GM19023 (cell line): ENCODE data around the gene DMD.
"Not testable (repeated sequence)": the region's sequence is repeated elsewhere in the genome, so short reads cannot be mapped to it uniquely, and the experiment has no call there.

Experiments
- ATAC-seq: cut with Tn5 transposase; IDR thresholded peaks from one replicate; pipeline ENCODE4 v1.9.1; 2021; ENCODE audit warnings: mild to moderate bottlenecking, moderate library complexity; ENCODE audit not compliant: unreplicated experiment

DMD gene

DNA sequence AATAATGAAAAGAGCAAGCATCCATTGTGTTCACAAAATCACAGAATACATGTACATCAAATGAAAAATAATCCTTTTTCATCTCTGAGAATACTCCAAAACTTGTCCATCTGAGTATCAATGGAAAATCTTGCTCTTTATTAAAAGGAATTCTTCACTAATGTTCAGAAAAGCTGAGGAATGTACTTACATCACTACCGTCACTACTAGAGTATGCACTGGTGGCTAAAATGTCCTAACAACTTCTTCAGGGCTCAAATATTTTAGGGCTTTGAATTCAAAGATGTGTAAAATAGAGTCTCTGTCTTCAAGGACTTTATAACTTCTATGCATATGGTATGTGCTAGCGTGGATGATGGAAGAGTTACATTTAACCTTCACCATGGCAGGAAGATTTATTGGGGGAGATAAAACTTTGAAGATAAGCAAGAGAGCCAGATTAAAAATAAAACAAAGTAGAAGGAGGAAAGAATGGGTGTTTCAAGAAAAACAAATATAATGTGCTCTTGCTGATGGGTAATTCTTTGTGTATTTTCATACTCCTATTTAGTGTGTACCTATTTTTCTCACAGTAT is 55.1 kb downstream of the DMD start:
- no peak for ATAC-seq

DNA sequence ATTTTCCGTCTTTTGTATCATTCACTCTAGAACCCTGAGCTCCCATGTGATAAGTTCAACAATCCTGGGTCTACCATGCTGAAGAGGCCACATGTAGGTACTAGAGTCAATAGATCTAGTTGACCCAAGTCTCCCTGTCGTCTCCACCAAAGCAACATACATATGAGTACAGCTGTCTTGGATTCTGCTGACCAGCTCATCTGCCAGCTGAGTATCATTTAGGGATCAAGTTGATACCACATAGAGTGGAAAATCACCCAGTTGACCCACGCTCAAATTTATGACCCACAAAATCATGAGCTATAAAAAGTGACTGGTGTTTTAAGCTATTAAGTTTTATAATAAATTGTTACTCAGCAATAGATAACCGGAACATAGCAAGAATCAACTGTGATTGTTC is 61.8 kb downstream of the DMD start:
- no peak for ATAC-seq

DNA sequence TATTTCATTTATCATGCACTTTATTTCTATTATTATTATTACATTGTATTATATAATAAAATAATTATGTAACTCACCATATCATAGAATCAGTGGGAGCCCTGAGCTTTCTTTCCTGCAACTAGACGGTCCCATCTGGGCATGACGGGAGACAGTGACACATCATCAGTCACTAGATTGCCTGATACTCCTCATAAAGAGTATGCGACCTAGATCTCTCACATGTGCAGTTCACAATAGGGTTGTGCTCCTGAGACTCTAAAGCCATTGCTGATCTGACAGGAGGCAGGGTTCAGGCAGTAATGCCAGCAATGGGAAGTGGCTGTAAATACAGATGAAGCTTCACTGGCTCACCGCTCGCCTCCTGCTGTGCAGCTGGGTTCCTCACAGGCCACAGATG is 62.3 kb downstream of the DMD start:
- no peak for ATAC-seq

- no peak for ATAC-seq
Measured at GRCh38 chrX:33142331-33142730, 69.0 kb downstream of the DMD start.

- no peak for ATAC-seq
Measured at GRCh38 chrX:33138677-33139249, 72.6 kb downstream of the DMD start.

- ATAC-seq = no peak
Measured at GRCh38 chrX:33134164-33134563, 77.2 kb downstream of the DMD start.

- no peak for ATAC-seq
Measured at GRCh38 chrX:33133320-33133719, 78.0 kb downstream of the DMD start.

DNA sequence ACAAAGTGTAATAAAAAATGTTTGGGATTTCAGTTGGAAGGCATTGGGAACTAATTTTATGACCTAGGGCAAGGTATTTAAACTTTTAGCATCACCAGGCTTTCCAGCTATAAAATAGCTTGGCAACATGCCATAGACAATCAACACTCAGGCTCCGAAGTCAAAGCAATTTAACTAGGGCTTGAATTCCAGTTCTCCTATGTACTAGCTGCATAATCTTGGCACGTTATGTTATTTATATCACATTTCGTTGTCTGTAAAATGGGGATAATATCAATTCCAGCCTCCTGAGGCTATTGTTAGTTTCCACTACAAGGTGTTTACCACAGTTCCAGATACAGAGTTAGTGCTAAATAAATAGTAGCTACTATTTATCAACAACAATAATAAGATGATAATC is 78.8 kb downstream of the DMD start:
- no peak for ATAC-seq

DNA sequence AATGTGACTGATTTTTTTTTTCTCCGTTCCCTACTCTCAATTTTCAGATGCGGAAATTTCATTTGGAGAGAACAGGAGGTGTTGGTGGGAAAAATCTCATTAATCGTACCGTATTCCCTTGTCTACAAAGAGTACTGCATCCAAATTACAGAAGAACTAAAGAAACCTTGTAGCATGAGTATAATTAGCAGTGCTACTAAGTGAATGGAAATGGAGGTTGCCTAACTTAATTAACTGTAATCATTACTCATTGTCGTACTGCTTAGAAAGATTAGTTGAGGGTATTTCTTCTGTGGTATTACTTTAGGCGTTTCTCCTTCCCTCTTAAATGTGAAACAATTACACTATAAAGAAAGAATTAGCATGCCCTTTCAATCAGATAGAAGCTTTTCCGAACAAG is 81.7 kb downstream of the DMD start:
- no peak for ATAC-seq

GRCh38 chrX:33128048-33128805 is 83.1 kb downstream of the DMD start:
- no peak for ATAC-seq

DNA sequence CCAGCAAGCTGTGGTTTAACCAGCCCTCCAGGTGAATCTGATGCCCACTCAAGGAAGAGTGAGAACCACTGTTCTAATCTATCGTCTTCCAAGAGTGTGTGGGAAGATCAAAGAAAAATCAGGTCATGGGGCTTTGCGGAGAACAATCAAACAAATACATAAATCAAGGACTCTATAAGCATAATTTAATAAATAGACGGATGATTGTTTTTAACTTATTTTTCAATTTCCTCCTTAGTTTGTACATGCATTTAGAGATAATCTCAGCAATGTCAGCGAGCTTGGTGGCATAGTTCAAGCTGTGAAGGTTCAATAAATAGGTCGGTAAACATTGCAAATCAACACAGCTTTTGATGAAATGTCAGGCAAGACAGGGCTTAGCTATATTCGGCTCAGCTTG is 84.9 kb downstream of the DMD start:
- no peak for ATAC-seq

DNA sequence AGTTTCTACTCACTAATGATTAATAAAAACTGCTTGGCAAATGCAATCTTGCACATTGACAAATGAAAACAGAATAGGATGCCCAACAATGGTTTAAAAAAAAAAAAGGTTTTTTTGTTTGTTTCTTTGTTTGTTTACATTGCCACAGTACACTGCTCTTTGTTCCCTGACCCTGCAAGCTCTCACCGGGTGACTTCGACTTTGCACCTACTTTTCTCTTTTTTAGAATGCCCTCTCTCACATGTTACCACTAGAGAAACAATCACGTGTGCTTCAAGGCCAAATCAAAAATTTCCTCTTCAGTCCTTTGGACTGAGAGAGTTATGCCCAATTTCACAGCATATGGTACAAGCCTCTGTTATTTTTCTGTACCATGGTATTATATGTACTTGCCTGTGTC is 101.5 kb downstream of the DMD start:
- no peak for ATAC-seq

DNA sequence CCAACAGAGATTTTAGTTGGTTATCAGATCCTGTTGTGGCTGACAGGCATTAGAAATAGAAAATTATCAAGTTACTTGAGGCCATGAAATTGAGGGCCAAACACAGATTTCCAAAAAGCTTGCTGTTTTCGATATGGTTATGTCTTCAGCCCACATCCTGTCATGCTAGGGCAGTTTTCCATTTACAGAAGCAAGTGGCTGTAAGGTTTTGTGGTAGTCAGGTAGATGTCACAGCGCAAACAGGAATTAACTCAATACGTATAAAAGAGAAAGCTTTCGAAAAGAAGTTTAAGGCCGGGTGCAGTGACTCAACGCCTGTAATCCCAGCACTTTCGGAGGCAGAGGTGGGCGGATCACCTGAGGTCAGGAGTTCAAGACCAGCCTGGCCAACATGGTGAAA is 104.6 kb downstream of the DMD start:
- no peak for ATAC-seq

GRCh38 chrX:33095079-33095478 is 116.3 kb downstream of the DMD start:
- no peak for ATAC-seq

DNA sequence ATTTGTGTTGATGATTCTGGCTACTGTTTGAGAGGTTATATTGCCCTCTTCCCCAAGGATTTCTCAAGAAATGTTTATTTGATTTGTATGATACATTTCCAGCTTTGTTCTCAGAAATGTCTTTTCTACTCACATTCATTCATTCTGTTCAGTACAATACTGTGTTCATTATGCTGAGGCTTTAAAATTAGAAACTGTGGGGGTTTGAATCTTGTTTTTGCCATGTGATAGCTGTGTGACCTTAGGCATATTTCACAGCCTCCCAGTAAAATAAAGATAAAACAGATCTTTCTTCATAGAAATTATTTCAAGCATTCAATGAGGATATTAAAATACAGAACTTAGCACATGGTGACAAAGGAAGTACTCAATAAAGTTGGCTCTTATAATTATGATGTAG is 123.9 kb downstream of the DMD start:
- ATAC-seq = no peak

DNA sequence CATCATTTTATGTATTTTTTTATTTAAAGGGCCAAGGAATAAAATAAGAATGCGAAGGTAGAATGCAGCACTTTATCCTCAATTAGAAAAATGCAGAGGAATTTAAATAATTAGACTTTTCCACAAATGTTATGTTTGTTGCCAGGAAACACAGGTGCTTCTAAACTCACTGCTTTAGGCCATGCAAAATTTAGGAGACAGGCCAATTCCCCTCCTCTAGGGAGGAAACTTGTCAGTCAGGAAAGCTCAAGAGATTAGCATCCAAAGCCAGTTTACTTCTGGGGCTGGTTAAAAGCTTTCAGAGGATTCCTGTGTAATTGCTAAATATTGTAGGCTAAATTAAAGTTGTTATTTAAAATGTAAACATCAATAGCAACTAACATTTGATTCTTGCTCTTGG is 124.5 kb downstream of the DMD start:
- no peak for ATAC-seq

GRCh38 chrX:33082371-33082770 is 129.0 kb downstream of the DMD start:
- ATAC-seq = no peak

- ATAC-seq = no peak
Measured at GRCh38 chrX:33078273-33078672, 133.1 kb downstream of the DMD start.

GRCh38 chrX:33073660-33074059 is 137.7 kb downstream of the DMD start:
- ATAC-seq = not testable (repeated sequence)

GRCh38 chrX:33065415-33065814 is 145.9 kb downstream of the DMD start:
- no peak for ATAC-seq

GRCh38 chrX:33062041-33062440 is 149.3 kb downstream of the DMD start:
- ATAC-seq = no peak

DNA sequence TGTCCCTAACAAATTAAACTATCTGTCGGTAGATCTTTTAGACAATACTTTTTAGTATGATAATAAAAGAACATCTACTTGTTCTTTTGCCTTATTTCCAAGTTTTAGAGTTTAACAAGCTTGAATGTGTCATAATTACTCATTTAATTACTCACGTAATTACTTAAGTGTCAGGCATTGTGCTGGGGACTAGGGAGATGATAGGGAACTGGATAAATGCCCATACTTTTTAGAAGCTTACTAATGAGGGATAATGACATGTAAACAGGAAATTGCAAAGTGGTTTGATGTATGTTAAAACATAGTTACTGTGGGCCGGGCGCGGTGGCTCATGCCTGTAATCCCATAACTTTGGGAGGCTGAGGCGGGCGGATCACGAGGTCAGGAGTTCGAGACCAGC is 158.3 kb downstream of the DMD start:
- no peak for ATAC-seq

DNA sequence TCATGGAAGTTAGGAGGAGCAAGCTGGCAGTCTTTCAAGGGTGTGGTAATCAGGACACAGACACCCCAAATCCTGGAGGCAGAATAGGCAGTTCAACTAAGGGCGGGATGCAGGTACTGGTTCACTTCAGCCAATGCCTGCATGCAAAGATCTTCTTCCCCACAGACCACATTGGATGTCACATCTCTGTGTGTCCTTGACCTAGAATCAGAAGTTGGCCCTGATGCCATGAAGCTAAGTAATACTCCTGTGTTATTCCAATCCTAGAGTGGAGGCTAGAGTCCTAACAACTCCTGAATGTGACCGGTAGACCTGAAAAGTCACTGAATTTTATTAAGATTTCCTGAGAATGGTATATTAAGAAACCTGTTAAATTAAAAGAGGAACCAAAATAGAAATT is 165.5 kb downstream of the DMD start:
- ATAC-seq = no peak
